KBM-7 (cell line): ENCODE measurements around the gene SPG7.

Experiments used
- DNase-seq: peaks from one replicate; pipeline ENCODE4 v3.0.0-alpha.2; 2015
- in situ Hi-C: fragments of 300-500 bp; cut with MboI; formaldehyde crosslinking; loops from 2 replicates; pipeline ENCODE4 v1.14.3; 2020; ENCODE audit warnings: low sequenced_read_pairs, low pct_unique_long_range_greater_than_20kb, mixed read lengths

SPG7 gene

DNA sequence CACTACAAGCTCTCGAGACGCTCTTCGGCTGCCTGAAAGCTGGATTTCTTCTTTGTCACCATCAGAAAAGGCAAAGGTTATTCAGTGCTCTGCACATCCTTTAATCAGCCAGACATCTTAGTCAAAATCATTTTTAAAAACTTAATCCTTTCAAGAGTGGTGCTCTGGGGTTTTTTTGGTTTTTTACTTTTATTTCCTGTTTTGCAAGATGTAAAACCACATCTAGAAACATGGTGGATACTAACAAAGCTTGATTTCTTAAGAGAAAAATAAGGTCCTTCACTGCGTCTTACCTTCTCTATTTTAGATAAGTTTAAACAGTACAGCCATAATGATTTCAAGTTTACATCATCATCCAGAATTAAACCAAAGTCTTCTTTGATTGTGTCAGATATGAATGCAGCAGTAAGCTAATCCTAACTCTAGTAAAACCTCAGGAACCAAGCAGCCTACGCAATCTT lies 24.1 kb upstream of the SPG7 start:
- in situ Hi-C loops: no loop called here
- no peak for DNase-seq

DNA sequence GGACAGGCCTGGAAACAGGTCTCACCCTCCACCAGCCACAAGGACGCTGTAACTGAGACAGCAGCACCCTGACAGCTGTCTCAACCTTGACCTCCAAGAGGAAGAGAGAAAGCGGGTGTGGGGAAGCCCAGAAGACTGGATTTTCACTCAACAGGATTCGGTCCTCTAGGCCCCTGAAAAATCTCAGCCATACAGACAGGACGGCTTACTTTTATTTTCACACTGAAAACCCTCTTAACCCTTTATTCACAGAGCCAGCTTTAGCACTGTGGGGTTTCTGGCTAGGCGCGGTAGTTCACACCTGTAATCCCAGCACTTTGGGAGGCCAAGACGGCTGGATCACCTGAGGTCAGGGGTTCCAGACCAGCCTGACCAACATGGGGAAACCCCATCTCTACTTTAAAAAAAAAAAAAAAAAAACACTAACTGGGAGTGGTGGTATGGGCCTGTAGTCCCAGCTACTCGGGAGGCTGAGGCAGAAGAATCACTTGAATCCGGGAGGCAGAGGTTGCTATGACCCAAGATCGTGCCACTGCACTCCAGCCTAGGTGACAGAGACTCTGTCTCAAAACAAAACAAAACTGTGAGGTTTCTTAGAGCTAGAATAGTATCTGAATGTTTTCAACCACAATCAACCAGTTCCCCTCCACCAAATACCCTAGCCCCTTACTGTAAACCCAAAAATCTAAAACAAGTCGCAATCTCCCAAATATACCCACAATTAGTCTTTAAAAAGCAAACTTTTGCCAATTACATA lies 23.1 kb upstream of the SPG7 start:
- no peak for DNase-seq
- in situ Hi-C loops: no loop called here

DNA sequence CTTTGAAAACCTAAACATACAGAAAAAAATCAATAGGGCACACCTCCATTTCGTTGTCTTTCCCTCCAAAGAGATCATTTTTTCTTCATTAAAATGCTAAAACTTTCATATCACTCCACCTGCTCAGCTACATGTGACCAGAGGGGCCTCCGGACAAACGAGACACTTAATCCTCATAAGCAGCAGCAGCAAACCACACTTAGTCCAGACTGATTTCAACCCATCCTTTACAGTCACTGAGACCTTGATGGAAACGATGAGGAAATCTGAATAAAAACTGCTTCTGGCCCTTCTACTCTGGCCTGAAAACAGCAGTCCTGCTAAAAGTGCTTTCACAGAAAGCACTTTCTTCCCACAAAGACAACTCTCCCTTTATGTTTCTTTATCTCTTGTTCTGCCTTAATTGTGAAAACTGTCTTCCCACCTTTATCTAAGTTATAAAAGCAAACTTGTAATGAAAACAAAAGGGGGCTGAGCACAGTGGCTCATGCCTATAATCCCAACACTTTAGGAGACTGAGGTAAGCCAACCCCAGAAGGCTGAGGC lies 22.4 kb upstream of the SPG7 start:
- DNase-seq: no peak
- in situ Hi-C loops: no loop called here

DNA sequence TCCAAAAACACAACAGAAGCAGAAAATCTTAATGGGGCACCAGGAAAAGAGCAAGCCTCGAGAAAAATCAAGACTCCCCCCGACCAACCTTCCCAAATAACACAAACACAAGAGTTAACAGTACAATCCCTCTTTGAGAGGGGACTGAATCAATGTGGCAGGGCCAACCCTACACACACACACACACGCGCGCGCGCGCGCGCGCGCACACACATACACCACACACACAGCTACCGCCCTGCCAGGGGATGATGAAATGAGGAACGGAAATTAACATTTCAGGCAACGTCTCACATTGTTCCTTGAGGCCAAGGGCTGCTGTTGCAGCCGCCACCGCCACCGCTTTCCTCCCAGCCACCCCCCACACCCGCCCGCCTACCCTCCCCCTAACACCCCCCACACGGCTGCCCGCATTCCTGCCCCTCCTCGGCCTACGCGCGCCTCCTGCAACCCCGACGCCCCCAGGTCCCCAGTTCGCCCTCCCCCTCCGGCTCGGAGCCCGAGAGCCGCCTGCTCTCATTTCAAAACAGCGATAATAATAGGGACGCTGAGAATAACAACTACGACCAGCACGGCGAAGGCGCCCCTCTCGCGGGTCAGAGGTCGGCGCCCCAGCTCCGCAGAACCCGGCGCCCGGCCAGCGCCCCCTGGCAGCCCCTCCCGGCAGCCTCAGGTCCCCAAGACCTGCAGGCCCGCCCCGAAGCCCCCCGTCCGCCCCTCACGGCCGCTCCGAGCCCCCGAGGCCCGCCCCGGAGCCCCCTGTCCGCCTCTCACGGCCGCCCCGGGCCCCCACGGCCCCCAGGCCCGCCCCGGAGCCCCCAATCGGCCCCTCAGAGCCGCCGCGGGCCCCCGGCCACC lies 18.9 kb upstream of the SPG7 start:
- peak; percentile 96 for DNase-seq
- in situ Hi-C loops: no loop called here

DNA sequence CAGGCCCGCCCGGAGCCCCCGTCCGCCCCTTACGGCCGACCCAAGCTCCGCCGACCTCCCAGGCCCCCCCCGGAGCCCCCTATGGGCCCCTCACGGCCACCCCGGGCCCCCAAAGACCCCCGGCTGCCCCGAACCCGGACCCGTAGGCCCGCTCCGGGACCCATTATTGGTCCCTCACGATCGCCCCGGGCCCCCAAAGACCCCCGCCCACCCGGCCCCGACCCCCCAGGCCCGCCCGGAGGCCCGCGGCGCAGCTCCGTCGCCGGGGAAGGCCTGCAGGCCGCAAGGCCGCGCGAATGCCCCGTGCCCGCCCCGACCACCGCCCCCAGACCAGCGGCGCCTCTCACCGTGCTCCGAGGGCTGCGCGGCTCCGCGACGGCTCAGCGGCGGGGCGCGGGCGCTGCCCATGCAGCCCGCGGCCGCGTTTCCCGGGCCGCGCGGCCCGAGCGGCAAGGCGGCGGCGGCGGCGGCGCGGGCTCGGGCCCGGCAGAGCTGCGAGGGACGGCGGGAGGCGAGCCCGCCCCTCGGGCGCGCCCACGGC lies 18.2 kb upstream of the SPG7 start:
- in situ Hi-C loops: no loop called here
- no peak for DNase-seq

DNA sequence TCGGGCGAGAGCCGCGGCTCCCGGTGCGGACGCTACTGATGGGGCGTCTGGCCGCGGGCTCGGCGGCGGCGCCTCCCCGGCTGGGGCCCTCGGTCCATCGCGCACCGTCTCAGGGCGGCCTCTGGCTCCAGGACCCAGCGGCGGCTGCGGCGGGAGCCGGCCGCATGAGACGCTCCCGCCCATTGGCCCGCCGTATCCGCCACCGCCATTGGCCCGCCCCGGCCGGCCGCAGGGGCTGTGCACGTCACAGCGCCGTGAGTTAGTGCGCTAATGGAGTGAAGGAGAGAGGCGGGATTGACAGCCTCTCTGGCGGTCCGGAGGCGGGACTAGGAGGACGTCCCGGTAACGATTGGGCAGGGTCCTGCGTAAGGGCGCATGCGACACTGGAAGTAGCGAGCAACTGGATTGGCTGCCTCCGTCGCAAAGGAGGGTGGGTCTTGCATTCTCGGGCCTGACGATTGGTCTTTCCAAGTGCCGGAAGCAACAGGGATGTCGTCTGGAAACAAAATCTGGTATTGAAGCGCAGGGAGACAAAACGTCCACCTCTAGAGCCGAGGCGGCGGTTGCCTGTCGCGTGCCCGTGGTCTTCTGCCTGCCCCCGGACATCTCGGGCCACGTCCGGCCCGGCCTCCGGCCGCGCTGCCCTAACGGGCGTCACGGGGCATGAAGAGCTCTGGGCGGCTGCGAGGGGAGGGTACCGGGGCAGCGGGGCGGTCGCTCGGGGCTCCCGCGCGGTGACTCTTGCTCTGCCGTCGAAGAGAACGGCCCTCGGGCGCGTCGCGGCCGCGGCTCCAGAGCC lies 17.6 kb upstream of the SPG7 start, which contains the start of gene ANKRD11:
TSS of gene ANKRD11 (minus strand) at position 123 of the 799 bp plus-strand sequence. CDS start 173,542 bp downstream, outside the sequence.
- peak; percentile 99 for DNase-seq
- in situ Hi-C loops: no loop called here

DNA sequence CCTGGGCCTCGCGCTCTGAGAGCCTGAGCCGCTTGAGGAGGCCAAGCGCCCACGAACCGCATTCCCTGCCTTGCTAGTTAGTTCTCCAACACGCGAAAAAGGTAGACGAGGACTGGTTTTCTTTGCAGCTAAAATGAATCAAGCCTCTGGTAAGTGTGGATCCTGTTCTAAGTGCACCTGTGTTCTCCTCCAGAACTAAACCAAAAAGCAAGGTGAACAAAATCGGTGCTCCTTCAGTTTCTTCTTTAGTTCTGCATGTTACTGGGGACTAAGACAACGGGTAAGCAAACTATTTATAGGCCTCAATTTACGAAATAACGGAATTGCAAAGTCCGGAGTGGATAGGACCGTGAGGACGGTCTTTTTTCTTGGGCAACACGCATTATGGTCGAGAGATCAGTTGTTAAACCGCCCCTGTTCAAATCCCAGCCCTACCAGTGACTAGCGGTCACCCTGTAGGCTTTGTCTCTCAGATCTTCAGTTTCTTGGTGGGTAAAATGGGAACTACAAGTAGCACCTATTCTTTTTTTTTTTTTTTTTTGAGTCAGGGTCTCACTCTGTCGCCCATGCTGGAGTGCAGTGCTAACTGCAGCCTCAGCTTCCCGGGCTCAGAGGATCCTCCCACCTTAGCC lies 16.8 kb upstream of the SPG7 start:
- peak; percentile 55 for DNase-seq
- in situ Hi-C loops: no loop called here

DNA sequence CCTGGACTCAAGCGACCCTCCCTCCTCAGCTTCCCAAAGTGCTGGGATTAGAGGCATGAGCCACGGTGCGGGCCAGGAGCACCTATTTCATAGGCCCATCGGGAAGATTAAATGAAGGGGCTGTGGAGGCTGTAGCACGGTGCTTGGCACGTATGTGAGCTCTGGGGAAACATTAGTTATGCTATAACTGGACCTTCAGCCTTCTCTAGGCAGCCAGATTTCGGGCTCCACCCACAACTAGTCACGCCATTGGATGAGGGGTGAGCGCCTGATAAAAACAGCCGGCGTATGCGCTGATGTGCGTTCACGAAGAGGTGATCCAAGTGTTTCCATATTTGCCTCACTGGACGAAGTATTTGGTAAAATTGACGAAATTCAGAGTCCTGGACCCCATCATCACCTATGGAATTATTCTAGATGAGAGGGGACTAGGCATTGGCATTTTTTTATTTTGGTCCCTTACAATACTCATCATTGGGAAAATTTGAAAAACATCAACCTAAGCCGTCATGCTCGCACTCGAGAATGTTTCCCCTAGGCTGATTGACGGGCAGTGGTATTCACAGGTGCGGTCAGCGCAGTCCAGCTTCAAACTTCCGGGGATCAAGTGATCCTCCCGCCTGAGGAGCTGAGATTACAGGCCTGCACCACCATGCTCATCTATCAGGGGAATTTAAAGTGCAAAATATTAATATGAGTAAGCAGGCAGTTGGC lies 16.1 kb upstream of the SPG7 start:
- in situ Hi-C loops: no loop called here
- DNase-seq: no peak

DNA sequence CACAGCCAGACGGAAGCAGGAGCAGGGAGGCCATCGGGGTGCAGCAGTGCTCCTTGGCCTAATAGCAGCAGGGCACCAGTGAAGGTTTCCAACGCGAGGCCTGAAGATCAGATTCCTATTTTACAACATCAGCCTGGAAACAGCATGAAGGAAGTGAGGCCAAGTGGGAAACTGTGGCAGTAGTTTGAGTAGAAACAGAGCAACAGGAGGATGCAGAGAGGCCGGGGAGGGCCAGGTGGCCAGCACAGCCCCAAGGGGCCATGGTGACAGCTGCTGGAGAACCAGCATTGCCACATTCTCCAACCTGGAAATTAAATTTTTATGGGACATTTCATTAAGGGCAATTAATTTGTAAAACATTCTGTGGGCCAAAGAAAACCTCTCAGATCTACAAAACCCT lies 14.4 kb upstream of the SPG7 start:
- no peak for DNase-seq
- in situ Hi-C loops: no loop called here

DNA sequence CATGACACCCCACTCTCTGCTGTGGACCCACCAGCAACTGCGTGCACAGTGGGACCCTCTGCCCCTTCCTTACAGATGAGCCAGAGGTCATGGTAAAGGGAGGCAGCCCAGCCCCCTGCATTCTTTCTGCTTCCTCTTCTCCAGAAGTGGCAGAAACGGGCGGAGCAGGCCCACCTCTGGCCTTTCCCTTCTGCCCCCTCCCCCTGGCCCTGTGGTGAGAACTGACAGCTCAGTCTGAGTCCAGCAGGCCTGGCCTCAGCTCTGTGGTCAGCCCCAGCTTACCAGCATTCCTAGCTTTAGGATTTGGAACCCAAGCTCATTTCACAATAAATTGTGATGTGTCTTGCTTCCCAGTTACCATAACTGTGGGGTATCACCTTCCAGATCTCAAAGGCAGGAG lies 13.1 kb upstream of the SPG7 start:
- in situ Hi-C loops: no loop called here
- DNase-seq: no peak

DNA sequence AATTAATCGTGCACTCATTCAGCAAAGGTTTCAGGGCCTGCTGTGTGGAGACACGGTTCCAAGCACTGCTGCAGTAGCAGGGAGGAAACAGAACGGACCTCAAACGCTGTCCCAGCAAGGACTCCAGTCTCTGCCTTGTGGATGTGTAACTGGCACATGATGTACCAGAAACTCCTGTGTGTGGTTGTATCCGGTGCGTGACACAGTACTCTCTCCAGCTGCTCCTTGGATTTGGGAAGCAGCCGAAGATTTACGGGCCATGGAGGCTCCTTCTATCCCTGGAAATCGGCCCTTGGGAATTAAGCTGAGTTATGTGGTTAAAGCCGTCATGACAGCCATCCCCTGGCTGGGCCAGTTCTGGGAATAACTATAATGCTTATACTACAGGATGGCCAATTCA lies 9.4 kb upstream of the SPG7 start:
- no peak for DNase-seq
- in situ Hi-C loops: no loop called here

DNA sequence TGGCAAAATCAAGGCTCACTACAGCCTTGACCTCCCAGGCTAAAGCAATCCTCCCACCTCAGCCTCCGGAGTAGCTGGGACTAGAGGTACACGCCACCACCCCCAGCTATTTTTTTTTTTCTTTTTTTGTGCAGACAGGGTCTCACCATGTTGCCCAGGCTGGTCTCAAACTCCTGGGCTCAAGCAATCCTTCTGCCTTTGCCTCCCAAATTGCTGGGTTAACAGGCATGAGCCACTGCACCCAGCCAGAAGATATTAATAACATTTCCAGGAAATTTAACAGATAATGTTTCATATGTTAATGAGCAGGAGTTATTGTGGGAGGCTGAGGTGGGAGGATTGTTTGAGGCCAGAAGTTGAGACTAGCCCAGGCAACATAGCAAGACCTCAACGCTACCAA lies 8.4 kb upstream of the SPG7 start:
- no peak for DNase-seq
- in situ Hi-C loops: no loop called here

DNA sequence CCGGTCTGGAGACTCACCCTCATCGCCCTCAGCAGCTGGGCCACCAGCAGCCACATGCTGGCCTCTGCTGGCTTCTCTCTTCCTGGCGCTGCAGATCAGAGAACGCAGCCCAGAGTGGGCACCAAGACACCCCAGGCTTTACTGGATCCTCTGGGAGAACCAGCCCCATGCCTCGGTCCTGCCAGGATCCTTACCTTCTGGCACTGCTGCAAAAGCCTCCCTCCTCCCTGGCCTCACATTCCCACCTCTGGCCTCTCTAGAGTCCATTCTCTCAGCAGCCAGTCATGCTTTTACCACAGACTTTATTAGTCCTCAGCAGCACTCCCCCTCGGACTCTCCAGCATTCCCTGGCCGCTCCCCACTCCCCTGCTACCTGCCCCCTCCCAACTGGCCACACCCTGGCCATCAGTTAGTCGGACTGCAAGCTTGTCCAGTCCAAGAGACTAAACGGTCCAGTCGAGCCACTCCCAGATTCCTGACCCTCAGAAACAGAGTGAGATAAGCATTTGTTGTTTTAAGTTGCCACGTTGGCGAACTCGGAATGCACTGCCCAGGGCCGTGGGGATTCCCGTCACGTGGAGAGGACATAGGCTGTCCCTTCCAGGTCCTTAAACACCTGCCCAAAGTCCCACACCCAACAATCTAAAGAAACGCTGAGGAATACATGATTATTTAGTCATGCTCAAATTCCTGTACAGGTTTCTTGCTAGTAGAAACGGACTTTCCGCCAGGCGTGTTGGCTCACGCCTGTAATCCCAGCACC lies 5.9 kb upstream of the SPG7 start:
- no peak for DNase-seq

DNA sequence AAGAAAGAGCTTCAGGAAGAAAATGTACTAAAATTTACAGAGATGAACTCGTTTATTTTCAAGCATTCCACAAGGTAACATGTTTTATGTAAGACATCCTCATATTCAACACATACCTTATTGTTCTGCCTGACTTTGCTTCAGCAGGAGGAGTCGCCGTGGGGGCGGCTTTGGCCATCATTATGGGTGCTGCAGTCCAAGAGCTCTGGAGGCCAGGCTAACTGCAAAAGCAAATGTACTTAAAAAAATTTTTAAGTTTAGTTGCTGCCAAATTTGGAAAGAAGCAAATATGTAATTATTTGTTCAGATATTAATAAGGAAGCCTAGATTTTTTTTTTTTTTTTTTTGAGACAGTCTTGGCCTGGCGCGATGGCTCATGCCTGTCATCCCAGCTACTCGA lies 4.1 kb upstream of the SPG7 start:
- in situ Hi-C loops: no loop called here
- DNase-seq: no peak

More for the DNA sequence above, 5.9 kb upstream of the SPG7 start:
- in situ Hi-C loops: no loop called here

DNA sequence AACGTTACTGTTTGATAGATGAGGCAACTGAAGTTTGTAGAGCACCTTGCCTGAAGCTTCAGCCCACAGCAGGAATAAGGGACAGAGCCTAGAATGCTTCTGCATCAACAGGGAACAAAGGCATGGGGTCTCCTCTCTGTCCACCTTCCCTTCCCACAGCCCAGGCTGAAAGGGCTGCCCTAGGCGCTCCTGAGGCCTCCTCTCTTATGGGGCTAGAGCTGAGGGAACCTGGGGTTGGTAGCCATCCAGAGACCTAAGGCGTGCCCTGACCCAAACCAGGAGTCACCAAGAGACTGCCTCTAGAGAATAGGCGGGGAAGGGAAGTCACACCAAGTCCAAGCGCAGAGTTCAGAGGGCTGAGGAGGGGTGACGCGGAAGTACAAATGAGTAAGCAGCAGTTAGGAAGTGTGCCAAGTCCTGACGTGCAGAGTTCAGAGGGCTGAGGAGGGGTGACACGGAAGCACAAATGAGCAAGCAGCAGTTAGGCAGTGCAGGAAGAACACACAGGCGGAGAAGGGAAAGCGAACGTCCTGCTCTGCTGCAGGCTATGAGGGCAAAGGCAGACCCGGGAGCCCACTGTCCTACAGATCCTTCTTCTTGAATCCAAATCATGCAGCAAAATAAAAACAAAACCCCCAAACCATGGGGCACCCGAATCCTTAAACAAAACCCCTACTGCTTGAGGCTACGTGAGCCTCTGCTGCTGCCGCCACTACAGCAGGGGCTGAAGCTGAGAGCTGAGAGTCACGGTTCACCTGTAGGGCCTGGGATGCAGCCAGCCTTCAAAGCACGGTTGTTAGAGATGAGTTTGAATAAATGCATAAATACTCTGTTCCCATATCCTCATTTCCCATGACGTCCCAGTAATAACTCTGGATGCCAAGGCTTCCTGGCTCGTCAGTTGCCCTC lies 2.7 kb upstream of the SPG7 start:
- in situ Hi-C loops: no loop called here
- DNase-seq: peak; percentile 98

DNA sequence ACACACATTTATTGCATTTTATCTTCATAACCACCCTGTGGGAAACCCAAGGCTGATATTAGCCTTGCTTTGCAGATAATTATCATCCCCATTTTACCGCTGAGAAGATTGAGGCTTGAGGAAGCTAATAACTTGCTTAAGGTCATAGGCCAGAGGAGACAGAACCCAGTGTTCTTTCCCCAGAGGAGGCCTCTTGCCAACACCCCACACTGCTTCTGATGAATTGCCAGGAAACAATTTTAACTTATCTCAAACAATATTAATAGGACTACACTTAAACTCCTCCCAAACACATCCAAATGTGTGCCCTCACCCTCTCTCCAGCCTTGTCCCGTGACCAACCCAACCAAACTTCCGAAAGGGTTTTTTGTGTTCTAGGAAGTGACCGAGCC lies 2.1 kb upstream of the SPG7 start:
- no peak for DNase-seq
- in situ Hi-C loops: no loop called here
